GM21576 (cell line): ENCODE results near the gene SLC44A5.
"Not testable (repeated sequence)": the region's sequence is repeated elsewhere in the genome, so short reads cannot be mapped to it uniquely, and the experiment has no call there.

Experiments used
- ATAC-seq: cut with Tn5 transposase; IDR thresholded peaks from one replicate; pipeline ENCODE4 v1.9.1; 2021; ENCODE audit warnings: mild to moderate bottlenecking, moderate library complexity; ENCODE audit not compliant: unreplicated experiment

SLC44A5 gene

GRCh38 chr1:75470448-75470847 lies 140.5 kb downstream of the SLC44A5 start:
- ATAC-seq: no peak

- ATAC-seq: no peak
Observed at GRCh38 chr1:75469586-75470173, 141.2 kb downstream of the SLC44A5 start.

- no peak for ATAC-seq
Observed at GRCh38 chr1:75461808-75462325, 149.0 kb downstream of the SLC44A5 start.

GRCh38 chr1:75449998-75450397 lies 160.9 kb downstream of the SLC44A5 start:
- ATAC-seq: no peak

- no peak for ATAC-seq
Observed at GRCh38 chr1:75444220-75444619, 166.7 kb downstream of the SLC44A5 start.

GRCh38 chr1:75440274-75440673 lies 170.6 kb downstream of the SLC44A5 start:
- no peak for ATAC-seq

GRCh38 chr1:75438355-75438754 lies 172.6 kb downstream of the SLC44A5 start:
- ATAC-seq: no peak

- no peak for ATAC-seq
Observed at GRCh38 chr1:75431843-75432242, 179.1 kb downstream of the SLC44A5 start.

GRCh38 chr1:75430526-75430925 lies 180.4 kb downstream of the SLC44A5 start:
- no peak for ATAC-seq

- ATAC-seq: no peak
Observed at GRCh38 chr1:75426688-75427087, 184.2 kb downstream of the SLC44A5 start.

- no peak for ATAC-seq
Observed at GRCh38 chr1:75425001-75425650, 185.8 kb downstream of the SLC44A5 start.

GRCh38 chr1:75423616-75424015 lies 187.3 kb downstream of the SLC44A5 start:
- ATAC-seq: no peak

GRCh38 chr1:75423136-75423535 lies 187.8 kb downstream of the SLC44A5 start:
- no peak for ATAC-seq

GRCh38 chr1:75421371-75421770 lies 189.5 kb downstream of the SLC44A5 start:
- no peak for ATAC-seq

GRCh38 chr1:75415187-75415586 lies 195.7 kb downstream of the SLC44A5 start:
- ATAC-seq: no peak

- ATAC-seq: no peak
Observed at GRCh38 chr1:75412616-75413015, 198.3 kb downstream of the SLC44A5 start.

- not testable (repeated sequence) for ATAC-seq
Observed at GRCh38 chr1:75404681-75405080, 206.2 kb downstream of the SLC44A5 start.

GRCh38 chr1:75403147-75403646 lies 207.7 kb downstream of the SLC44A5 start:
- ATAC-seq: not testable (repeated sequence)

- ATAC-seq: no peak
Observed at GRCh38 chr1:75400716-75401115, 210.2 kb downstream of the SLC44A5 start.

- ATAC-seq: no peak
Observed at GRCh38 chr1:75396745-75397144, 214.2 kb downstream of the SLC44A5 start.

GRCh38 chr1:75396260-75396659 lies 214.7 kb downstream of the SLC44A5 start:
- ATAC-seq: no peak

GRCh38 chr1:75394386-75395139 lies 216.4 kb downstream of the SLC44A5 start:
- peak; percentile 71 for ATAC-seq
